ENCODE results near the gene GPR107.

GPR107 gene

GRCh38 chr9:130172161-130172857 lies 118.6 kb downstream of the GPR107 start, which contains the start of gene NCS1:
TSS of gene NCS1 (plus strand) at chr9:130172404. CDS start at chr9:130172664, 260 bp downstream.
- H3K9me3 ChIP-seq (ENCODE audit: insufficient read depth, low read depth, low read length), result peaks cover 3% of the 10 kb centered on the region
- peak within 1 kb of the TSS; percentile 90 for H3K18ac ChIP-seq (ENCODE audit: low read length)
- no CpG with 5 or more reads among the region's 101 CpGs for whole genome bisulfite sequencing (ENCODE audit: extremely low coverage, insufficient coverage, insufficient read length)
- peak within 1 kb of the TSS; percentile 51 for H2BK12ac ChIP-seq (ENCODE audit: low read length)
- peak within 1 kb of the TSS; percentile 63 for H2AFZ ChIP-seq (ENCODE audit: insufficient read depth, low read length, poor library complexity)
- H3K79me2 ChIP-seq (ENCODE audit: control insufficient read depth, insufficient read depth, low read length, poor library complexity), result peaks cover 9% of the 10 kb centered on the region
- peak; percentile 41 to 65 for DNase-seq
- H4K91ac ChIP-seq (ENCODE audit: low read depth, low read length), result peak within 1 kb of the TSS; percentile 74
- H3K4me1 ChIP-seq (ENCODE audit: control insufficient read depth in 1 of 2, insufficient read depth in 2 of 2, low read length in 2 of 2), result peaks cover 14 to 24% of the 10 kb centered on the region in 2 experiments
- peak within 1 kb of the TSS; percentile 78 for H3K4ac ChIP-seq (ENCODE audit: low read depth, low read length)
- H3K79me1 ChIP-seq (ENCODE audit: low read length), result peaks cover 12% of the 10 kb centered on the region
- H2BK5ac ChIP-seq (ENCODE audit: low read depth, low read length, poor library complexity), result peak within 1 kb of the TSS; percentile 45
- H3K14ac ChIP-seq (ENCODE audit: low read length), result peak within 1 kb of the TSS; percentile 61
- H3K4me2 ChIP-seq (ENCODE audit: low read length), result peak within 1 kb of the TSS; percentile 67
- H4K12ac ChIP-seq (ENCODE audit: low read depth, low read length), result peak within 1 kb of the TSS; percentile 22
- peak within 1 kb of the TSS; percentile 56 for H2BK120ac ChIP-seq (ENCODE audit: insufficient read depth, low read length, poor library complexity)
- no peak within 1 kb of the TSS for H3K23ac ChIP-seq (ENCODE audit: low read length)
- peak within 1 kb of the TSS; percentile 75 for H2AK5ac ChIP-seq (ENCODE audit: low read length)
- H3K27ac ChIP-seq (ENCODE audit: low read depth, low read length), result no peak within 1 kb of the TSS
- H3K9ac ChIP-seq (ENCODE audit: low read length), result peak within 1 kb of the TSS; percentile 75
- peaks cover 10 to 11% of the 10 kb centered on the region in 2 experiments for H3K36me3 ChIP-seq (ENCODE audit: control insufficient read depth in 1 of 2, insufficient read depth in 2 of 2, low read length in 2 of 2)
- peak within 1 kb of the TSS; percentile 80 for H3K4me3 ChIP-seq (ENCODE audit: low read depth, low read length)
- H3K27me3 ChIP-seq (ENCODE audit: insufficient read depth, low read length), result no peaks in the 10 kb centered on the region
- peak within 1 kb of the TSS; percentile 80 for H4K8ac ChIP-seq (ENCODE audit: low read depth, low read length)

- peak overlapping the region; percentile 60 for H3K4me2 ChIP-seq (ENCODE audit: low read length)
- no peaks in the 10 kb centered on the region for H3K27me3 ChIP-seq (ENCODE audit: insufficient read depth, low read length)
- no peak overlapping the region for H2BK12ac ChIP-seq (ENCODE audit: low read length)
- H3K9ac ChIP-seq (ENCODE audit: low read length), result peak overlapping the region; percentile 75
- peak overlapping the region; percentile 80 for H3K4me3 ChIP-seq (ENCODE audit: low read depth, low read length)
- H3K9me3 ChIP-seq (ENCODE audit: insufficient read depth, low read depth, low read length), result peaks cover 3% of the 10 kb centered on the region
- H2BK120ac ChIP-seq (ENCODE audit: insufficient read depth, low read length, poor library complexity), result peak overlapping the region; percentile 54
- peak overlapping the region; percentile 77 for H3K18ac ChIP-seq (ENCODE audit: low read length)
- peaks cover 10 to 11% of the 10 kb centered on the region in 2 experiments for H3K36me3 ChIP-seq (ENCODE audit: control insufficient read depth in 1 of 2, insufficient read depth in 2 of 2, low read length in 2 of 2)
- H3K4ac ChIP-seq (ENCODE audit: low read depth, low read length), result peak overlapping the region; percentile 78
- peaks cover 12% of the 10 kb centered on the region for H3K79me1 ChIP-seq (ENCODE audit: low read length)
- peak overlapping the region; percentile 22 for H4K12ac ChIP-seq (ENCODE audit: low read depth, low read length)
- no peak overlapping the region for H2BK5ac ChIP-seq (ENCODE audit: low read depth, low read length, poor library complexity)
- peak overlapping the region; percentile 48 for H2AFZ ChIP-seq (ENCODE audit: insufficient read depth, low read length, poor library complexity)
- H3K4me1 ChIP-seq (ENCODE audit: control insufficient read depth in 1 of 2, insufficient read depth in 2 of 2, low read length in 2 of 2), result peaks cover 14 to 20% of the 10 kb centered on the region in 2 experiments
- peak overlapping the region; percentile 50 for H3K14ac ChIP-seq (ENCODE audit: low read length)
- WGBS (ENCODE audit: extremely low coverage, insufficient coverage, insufficient read length), result no CpG with 5 or more reads among the region's 57 CpGs
- H4K91ac ChIP-seq (ENCODE audit: low read depth, low read length), result peak overlapping the region; percentile 74
- H2AK5ac ChIP-seq (ENCODE audit: low read length), result peak overlapping the region; percentile 75
- peak; percentile 9 to 34 for DNase-seq
- peaks cover 9% of the 10 kb centered on the region for H3K79me2 ChIP-seq (ENCODE audit: control insufficient read depth, insufficient read depth, low read length, poor library complexity)
- peak overlapping the region; percentile 60 for H4K8ac ChIP-seq (ENCODE audit: low read depth, low read length)
- no peak overlapping the region for H3K23ac ChIP-seq (ENCODE audit: low read length)
- no peak overlapping the region for H3K27ac ChIP-seq (ENCODE audit: low read depth, low read length)
Measured at GRCh38 chr9:130172858-130173665, 119.4 kb downstream of the GPR107 start.

GRCh38 chr9:130173666-130173983 lies 119.9 kb downstream of the GPR107 start:
- Histone ChIP-seq H3K4me2 (ENCODE audit: low read length) (peak overlapping the region; percentile 60), H4K91ac (ENCODE audit: low read depth, low read length) (peak overlapping the region; percentile 74), H3K27ac (ENCODE audit: low read depth, low read length) (no peak overlapping the region), H3K36me3 (ENCODE audit: control insufficient read depth in 1 of 2, insufficient read depth in 2 of 2, low read length in 2 of 2) (peaks cover 10 to 11% of the 10 kb centered on the region in 2 experiments), H4K8ac (ENCODE audit: low read depth, low read length) (no peak overlapping the region), H2BK12ac (ENCODE audit: low read length) (no peak overlapping the region), H3K4me1 (ENCODE audit: control insufficient read depth in 1 of 2, insufficient read depth in 2 of 2, low read length in 2 of 2) (peaks cover 14 to 18% of the 10 kb centered on the region in 2 experiments), H3K14ac (ENCODE audit: low read length) (no peak overlapping the region), H2BK5ac (ENCODE audit: low read depth, low read length, poor library complexity) (no peak overlapping the region), H3K27me3 (ENCODE audit: insufficient read depth, low read length) (no peaks in the 10 kb centered on the region), H2AFZ (ENCODE audit: insufficient read depth, low read length, poor library complexity) (no peak overlapping the region), H4K12ac (ENCODE audit: low read depth, low read length) (no peak overlapping the region), H3K79me2 (ENCODE audit: control insufficient read depth, insufficient read depth, low read length, poor library complexity) (peaks cover 9% of the 10 kb centered on the region), H3K9me3 (ENCODE audit: insufficient read depth, low read depth, low read length) (peaks cover 3% of the 10 kb centered on the region), H2BK120ac (ENCODE audit: insufficient read depth, low read length, poor library complexity) (no peak overlapping the region), H3K4me3 (ENCODE audit: low read depth, low read length) (peak overlapping the region; percentile 80), H3K23ac (ENCODE audit: low read length) (no peak overlapping the region), H3K79me1 (ENCODE audit: low read length) (peaks cover 12% of the 10 kb centered on the region), H2AK5ac (ENCODE audit: low read length) (no peak overlapping the region), H3K18ac (ENCODE audit: low read length) (peak overlapping the region; percentile 7), H3K4ac (ENCODE audit: low read depth, low read length) (peak overlapping the region; percentile 78), H3K9ac (ENCODE audit: low read length) (no peak overlapping the region)
- DNase-seq, result no peak
- no CpG with 5 or more reads among the region's 9 CpGs for WGBS (ENCODE audit: extremely low coverage, insufficient coverage, insufficient read length)

- no peak overlapping the region for H2AFZ ChIP-seq (ENCODE audit: insufficient read depth, low read length, poor library complexity)
- H3K9me3 ChIP-seq (ENCODE audit: insufficient read depth, low read depth, low read length), result peaks cover 3% of the 10 kb centered on the region
- WGBS (ENCODE audit: extremely low coverage, insufficient coverage, insufficient read length), result no CpG with 5 or more reads among the region's 9 CpGs
- H3K4me1 ChIP-seq (ENCODE audit: control insufficient read depth in 1 of 2, insufficient read depth in 2 of 2, low read length in 2 of 2), result peaks cover 14 to 18% of the 10 kb centered on the region in 2 experiments
- H4K91ac ChIP-seq (ENCODE audit: low read depth, low read length), result no peak overlapping the region
- no peak overlapping the region for H3K18ac ChIP-seq (ENCODE audit: low read length)
- H3K14ac ChIP-seq (ENCODE audit: low read length), result no peak overlapping the region
- no peak overlapping the region for H3K9ac ChIP-seq (ENCODE audit: low read length)
- no peak overlapping the region for H3K4ac ChIP-seq (ENCODE audit: low read depth, low read length)
- H3K27ac ChIP-seq (ENCODE audit: low read depth, low read length), result no peak overlapping the region
- H3K4me3 ChIP-seq (ENCODE audit: low read depth, low read length), result peak overlapping the region; percentile 80
- peaks cover 9% of the 10 kb centered on the region for H3K79me2 ChIP-seq (ENCODE audit: control insufficient read depth, insufficient read depth, low read length, poor library complexity)
- H3K4me2 ChIP-seq (ENCODE audit: low read length), result peak overlapping the region; percentile 60
- no peak overlapping the region for H3K23ac ChIP-seq (ENCODE audit: low read length)
- peaks cover 10 to 11% of the 10 kb centered on the region in 2 experiments for H3K36me3 ChIP-seq (ENCODE audit: control insufficient read depth in 1 of 2, insufficient read depth in 2 of 2, low read length in 2 of 2)
- DNase-seq, result no peak
- H2BK120ac ChIP-seq (ENCODE audit: insufficient read depth, low read length, poor library complexity), result no peak overlapping the region
- peaks cover 12% of the 10 kb centered on the region for H3K79me1 ChIP-seq (ENCODE audit: low read length)
- no peak overlapping the region for H2BK12ac ChIP-seq (ENCODE audit: low read length)
- no peak overlapping the region for H2BK5ac ChIP-seq (ENCODE audit: low read depth, low read length, poor library complexity)
- H2AK5ac ChIP-seq (ENCODE audit: low read length), result no peak overlapping the region
- H3K27me3 ChIP-seq (ENCODE audit: insufficient read depth, low read length), result no peaks in the 10 kb centered on the region
- H4K12ac ChIP-seq (ENCODE audit: low read depth, low read length), result no peak overlapping the region
- H4K8ac ChIP-seq (ENCODE audit: low read depth, low read length), result no peak overlapping the region
Measured at GRCh38 chr9:130174025-130174424, 120.3 kb downstream of the GPR107 start.

All from trophoblast cell (in vitro differentiated cells and primary cell).